Measurements from ENCODE around the gene PHYHIPL. TPM values are rescaled to one million over a fixed set of nuclear protein-coding genes. Genes with fewer than 3 reads are reported as not detected.
"Not testable (repeated sequence)": the region's sequence is repeated elsewhere in the genome, so short reads cannot be mapped to it uniquely, and the experiment has no call there.

Gene PHYHIPL
- total and polyA plus RNA-seq, 12 donors = 0.03 TPM; not detected in 11

GRCh38 chr10:59236064-59236697 is 59.7 kb downstream of the PHYHIPL start:
- intact Hi-C loops (cut with DNase I) = loop anchor here in 5 of 10 donors (2.0 to 10.0 kb wide), 8 partner anchors 231 to 596 kb away; no protein-coding TSS in a partner anchor
- Histone ChIP-seq H3K36me3 (no peaks in the 10 kb centered on the region), H3K9me3 (no peaks in the 10 kb centered on the region), H3K27me3 (no peaks in the 10 kb centered on the region), H3K27ac (no peak overlapping the region), H3K4me1 (peaks cover 0 to 4% (median 0%) of the 10 kb centered on the region in 9 donors), H3K4me3 (no peak overlapping the region)
- ATAC-seq = no peak
- no peak for DNase-seq
- 85 to 90% methylated on average over 4 of the region's 4 CpGs for WGBS, 2 donors
- TF ChIP-seq CTCF (IDR thresholded peaks at IDR 0.05) = no peak

- H3K4me3 ChIP-seq = no peak overlapping the region
- H3K36me3 ChIP-seq = no peaks in the 10 kb centered on the region
- H3K27me3 ChIP-seq = no peaks in the 10 kb centered on the region
- no peak for TF ChIP-seq CTCF (IDR thresholded peaks at IDR 0.05)
- no peak for DNase-seq
- peaks cover 0 to 4% (median 0%) of the 10 kb centered on the region in 9 donors for H3K4me1 ChIP-seq
- ATAC-seq = no peak
- H3K9me3 ChIP-seq = no peaks in the 10 kb centered on the region
- no peak overlapping the region for H3K27ac ChIP-seq
- intact Hi-C loops (cut with DNase I) = loop anchor here in 5 of 10 donors (2.0 to 10.0 kb wide), 8 partner anchors 230 to 595 kb away; no protein-coding TSS in a partner anchor
Measured at GRCh38 chr10:59237775-59238174, 61.3 kb downstream of the PHYHIPL start.

- H3K27me3 ChIP-seq, H3K36me3 ChIP-seq, H3K4me1 ChIP-seq, H3K27ac ChIP-seq, ATAC-seq, H3K4me3 ChIP-seq, DNase-seq, H3K9me3 ChIP-seq: not testable (repeated sequence)
- WGBS, 2 donors = 69 to 70% methylated on average over 2 of the region's 2 CpGs
- intact Hi-C loops (cut with DNase I) = loop anchor here in 5 of 10 donors (5.0 to 10.0 kb wide), 7 partner anchors 228 to 593 kb away; no protein-coding TSS in a partner anchor
Measured at GRCh38 chr10:59239108-59239507, 62.7 kb downstream of the PHYHIPL start.

GRCh38 chr10:59240582-59241183 is 64.2 kb downstream of the PHYHIPL start:
- no peak overlapping the region for H3K4me3 ChIP-seq
- no peak overlapping the region for H3K27ac ChIP-seq
- DNase-seq = peak in 1 of 2 donors; percentile 21
- peaks cover 0 to 4% (median 0%) of the 10 kb centered on the region in 9 donors for H3K4me1 ChIP-seq
- H3K27me3 ChIP-seq = no peaks in the 10 kb centered on the region
- intact Hi-C loops (cut with DNase I) = loop anchor here in 9 of 10 donors (2.0 to 10.0 kb wide), 12 partner anchors 122 to 382 kb away; partner anchors contain the start of gene FAM13C (in 2 of the 9)
- no peak for ATAC-seq
- peak; percentile 48 to 84 (median 65) for TF ChIP-seq CTCF (IDR thresholded peaks at IDR 0.05)
- no peaks in the 10 kb centered on the region for H3K9me3 ChIP-seq
- WGBS, 2 donors = 42 to 43% methylated on average over 2 of the region's 2 CpGs
- peaks cover 0 to 3% (median 0%) of the 10 kb centered on the region in 9 donors for H3K36me3 ChIP-seq

All from heart right ventricle (tissue), 16 donors.